ENCODE data around the gene TANC1. TPM values are rescaled to one million over a fixed set of nuclear protein-coding genes. Genes with fewer than 3 reads are reported as not detected.

Gene TANC1
- total RNA-seq, 1 donor from 2014 or later: 61.9 TPM

DNA sequence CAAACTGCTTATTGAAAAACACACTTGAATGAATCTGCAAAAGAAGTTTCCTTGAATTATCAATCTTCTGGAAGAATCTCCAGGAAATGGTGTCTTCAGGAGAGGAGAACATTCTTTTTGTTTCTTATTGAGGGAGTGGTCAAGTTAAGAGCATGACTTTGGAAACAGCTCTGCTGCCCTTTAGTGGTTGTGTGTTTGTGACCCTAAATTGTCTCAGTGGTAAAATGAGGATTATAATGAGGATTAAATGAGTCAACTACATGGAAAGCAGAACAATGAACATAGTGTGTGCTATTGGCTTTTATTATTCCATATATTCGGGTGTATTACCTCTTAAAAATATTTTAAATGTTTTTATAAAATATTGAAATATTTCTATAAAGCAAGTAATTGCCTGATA lies 44.8 kb upstream of the TANC1 start:
- intact Hi-C loops (cut with DNase I): no loop called here
- Histone ChIP-seq H3K27me3 (no peaks in the 10 kb centered on the region), H3K27ac (no peak overlapping the region), H3K9me3 (no peaks in the 10 kb centered on the region), H3K4me1 (peaks cover 17% of the 10 kb centered on the region), H3K4me3 (no peak overlapping the region), H3K36me3 (no peaks in the 10 kb centered on the region)
- no peak for DNase-seq (ENCODE audit: extremely low spot score in 2 of 2)
- TF ChIP-seq, protein P1, sequence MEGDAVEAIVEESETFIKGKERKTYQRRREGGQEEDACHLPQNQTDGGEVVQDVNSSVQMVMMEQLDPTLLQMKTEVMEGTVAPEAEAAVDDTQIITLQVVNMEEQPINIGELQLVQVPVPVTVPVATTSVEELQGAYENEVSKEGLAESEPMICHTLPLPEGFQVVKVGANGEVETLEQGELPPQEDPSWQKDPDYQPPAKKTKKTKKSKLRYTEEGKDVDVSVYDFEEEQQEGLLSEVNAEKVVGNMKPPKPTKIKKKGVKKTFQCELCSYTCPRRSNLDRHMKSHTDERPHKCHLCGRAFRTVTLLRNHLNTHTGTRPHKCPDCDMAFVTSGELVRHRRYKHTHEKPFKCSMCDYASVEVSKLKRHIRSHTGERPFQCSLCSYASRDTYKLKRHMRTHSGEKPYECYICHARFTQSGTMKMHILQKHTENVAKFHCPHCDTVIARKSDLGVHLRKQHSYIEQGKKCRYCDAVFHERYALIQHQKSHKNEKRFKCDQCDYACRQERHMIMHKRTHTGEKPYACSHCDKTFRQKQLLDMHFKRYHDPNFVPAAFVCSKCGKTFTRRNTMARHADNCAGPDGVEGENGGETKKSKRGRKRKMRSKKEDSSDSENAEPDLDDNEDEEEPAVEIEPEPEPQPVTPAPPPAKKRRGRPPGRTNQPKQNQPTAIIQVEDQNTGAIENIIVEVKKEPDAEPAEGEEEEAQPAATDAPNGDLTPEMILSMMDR (IDR thresholded peaks at IDR 0.05): no peak
- TF ChIP-seq POLR2A (IDR thresholded peaks at IDR 0.05) (no peak), POLR2AphosphoS5 (IDR thresholded peaks at IDR 0.05; ENCODE audit: insufficient read depth in 1 of 2, low read depth in 1 of 2) (no peak)

DNA sequence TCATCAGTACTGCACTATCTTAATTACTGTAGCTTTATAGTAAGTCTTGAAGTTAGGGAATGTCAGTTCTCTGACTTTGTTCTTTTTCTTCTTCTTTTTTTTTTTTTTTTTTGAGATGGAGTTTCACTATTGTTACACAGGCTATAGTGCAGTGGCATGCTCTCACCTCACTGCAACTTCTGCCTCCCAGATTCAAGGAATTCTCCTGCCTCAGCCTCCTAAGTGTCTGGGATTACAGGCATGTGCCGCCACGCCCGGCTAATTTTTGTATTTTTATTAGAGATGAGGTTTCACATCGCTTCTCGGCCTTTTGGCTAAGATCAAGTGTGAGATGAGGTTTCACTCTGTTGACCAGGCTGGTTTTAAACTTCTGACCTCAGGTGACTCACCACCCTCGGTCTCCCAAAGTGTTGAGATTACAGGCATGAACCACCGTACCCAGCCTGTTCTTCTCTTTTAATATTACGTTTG lies 41.9 kb upstream of the TANC1 start:
- TF ChIP-seq POLR2AphosphoS5 (IDR thresholded peaks at IDR 0.05; ENCODE audit: insufficient read depth in 1 of 2, low read depth in 1 of 2) (no peak), POLR2A (IDR thresholded peaks at IDR 0.05) (no peak)
- Histone ChIP-seq H3K27me3 (no peaks in the 10 kb centered on the region), H3K36me3 (no peaks in the 10 kb centered on the region), H3K4me3 (no peak overlapping the region), H3K4me1 (peaks cover 17% of the 10 kb centered on the region), H3K9me3 (no peaks in the 10 kb centered on the region), H3K27ac (no peak overlapping the region)
- intact Hi-C loops (cut with DNase I): no loop called here
- DNase-seq (ENCODE audit: extremely low spot score in 2 of 2): no peak

DNA sequence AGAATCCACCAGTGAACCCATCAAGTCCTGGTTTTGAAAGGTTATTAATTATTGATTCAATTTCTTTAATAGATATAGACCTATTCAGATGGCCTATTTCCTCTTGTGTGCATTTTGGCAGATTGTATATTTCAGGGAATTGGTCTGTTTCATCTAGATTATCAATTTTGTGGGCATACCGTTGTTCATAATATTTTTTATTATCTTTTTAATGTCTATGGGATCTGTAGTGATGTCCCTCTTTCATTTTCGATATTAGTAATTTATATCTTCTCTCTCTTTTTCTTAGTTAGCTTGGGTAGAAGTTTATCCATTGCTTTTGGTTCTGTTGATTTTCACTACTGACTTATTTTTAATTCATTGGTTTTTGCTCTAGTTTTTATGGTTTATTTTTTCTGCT lies 39.9 kb upstream of the TANC1 start:
- TF ChIP-seq POLR2A (IDR thresholded peaks at IDR 0.05): no peak
- no peak for TF ChIP-seq POLR2AphosphoS5 (IDR thresholded peaks at IDR 0.05; ENCODE audit: insufficient read depth in 1 of 2, low read depth in 1 of 2)
- TF ChIP-seq, protein P1 (IDR thresholded peaks at IDR 0.05): no peak
- H3K27ac ChIP-seq: no peak overlapping the region
- H3K36me3 ChIP-seq: no peaks in the 10 kb centered on the region
- DNase-seq (ENCODE audit: extremely low spot score in 2 of 2): no peak
- H3K4me1 ChIP-seq: peaks cover 3% of the 10 kb centered on the region
- no peaks in the 10 kb centered on the region for H3K9me3 ChIP-seq
- no peak overlapping the region for H3K4me3 ChIP-seq
- intact Hi-C loops (cut with DNase I): no loop called here
- no peaks in the 10 kb centered on the region for H3K27me3 ChIP-seq

DNA sequence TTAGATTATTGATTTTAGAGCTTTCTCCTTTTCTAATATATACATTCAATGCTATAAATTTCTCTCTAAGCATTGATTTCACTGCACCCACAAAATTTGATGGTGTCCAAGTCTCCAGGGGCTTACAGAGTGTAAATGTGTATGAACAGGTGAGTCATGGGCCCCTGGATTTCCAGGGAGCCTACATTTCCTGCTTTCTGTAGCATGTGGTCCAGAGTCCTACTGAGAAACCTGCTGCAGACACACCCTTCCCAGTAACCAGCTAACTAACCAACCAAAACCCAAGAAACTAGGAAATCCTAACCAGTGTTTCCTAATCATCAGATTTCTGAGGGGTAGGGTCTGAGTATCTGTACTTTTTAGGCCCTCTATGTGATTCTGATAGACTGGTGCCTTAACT lies 39.5 kb upstream of the TANC1 start:
- intact Hi-C loops (cut with DNase I): no loop called here
- Histone ChIP-seq H3K36me3 (no peaks in the 10 kb centered on the region), H3K9me3 (no peaks in the 10 kb centered on the region), H3K4me1 (no peaks in the 10 kb centered on the region), H3K4me3 (no peak overlapping the region), H3K27ac (no peak overlapping the region), H3K27me3 (no peaks in the 10 kb centered on the region)
- no peak for TF ChIP-seq POLR2AphosphoS5 (IDR thresholded peaks at IDR 0.05; ENCODE audit: insufficient read depth in 1 of 2, low read depth in 1 of 2)
- no peak for TF ChIP-seq POLR2A (IDR thresholded peaks at IDR 0.05)
- TF ChIP-seq, protein P1 (IDR thresholded peaks at IDR 0.05): no peak
- DNase-seq (ENCODE audit: extremely low spot score in 2 of 2): no peak

DNA sequence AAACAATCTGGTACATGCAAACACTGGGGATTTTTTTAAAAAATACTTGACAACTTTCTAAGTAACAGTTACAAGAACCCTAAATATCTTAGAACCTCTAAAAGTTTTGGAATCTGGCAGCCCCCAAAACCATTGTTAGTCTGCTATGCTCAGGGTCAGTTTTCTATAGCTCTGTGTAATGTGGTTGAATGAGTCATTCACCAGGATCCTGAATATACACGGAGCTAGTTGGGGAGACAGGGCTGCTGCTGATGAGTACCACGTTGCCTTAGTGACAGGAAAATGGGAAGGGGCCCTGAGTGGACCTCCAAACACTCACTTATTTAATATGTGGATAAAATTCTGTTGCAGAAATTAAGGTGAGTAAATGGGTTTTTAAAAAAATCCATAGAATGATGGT lies 36.9 kb upstream of the TANC1 start:
- no peak overlapping the region for H3K4me3 ChIP-seq
- no peak for DNase-seq (ENCODE audit: extremely low spot score in 2 of 2)
- no peaks in the 10 kb centered on the region for H3K27me3 ChIP-seq
- no peak overlapping the region for H3K27ac ChIP-seq
- TF ChIP-seq POLR2AphosphoS5 (IDR thresholded peaks at IDR 0.05; ENCODE audit: insufficient read depth in 1 of 2, low read depth in 1 of 2) (no peak), POLR2A (IDR thresholded peaks at IDR 0.05) (no peak)
- TF ChIP-seq, protein P1 (IDR thresholded peaks at IDR 0.05): no peak
- no peaks in the 10 kb centered on the region for H3K36me3 ChIP-seq
- intact Hi-C loops (cut with DNase I): no loop called here
- H3K9me3 ChIP-seq: no peaks in the 10 kb centered on the region
- no peaks in the 10 kb centered on the region for H3K4me1 ChIP-seq

Measured in vagina (tissue), 2 donors.